ENCODE data around the gene ZNF787. TPM values are rescaled to one million over a fixed set of nuclear protein-coding genes. Genes with fewer than 3 reads are reported as not detected.
"Not testable (repeated sequence)": the region's sequence is repeated elsewhere in the genome, so short reads cannot be mapped to it uniquely, and the experiment has no call there.

ZNF787 gene
- polyA plus RNA-seq, 2 of the 4 experiments (the other 2 are of a cell fraction): 12.5 to 35.1 TPM

- Histone ChIP-seq H3K4me3 (no peak overlapping the region), H3K4me2 (no peak overlapping the region), H3K4me1 (no peaks in the 10 kb centered on the region), H3K9me3 (no peaks in the 10 kb centered on the region), H3K27ac (no peak overlapping the region)
- CTCF ChIA-PET: interaction anchor here (0.7 to 2.2 kb wide), 4 partner anchors 10 to 192 kb away, joined by 3 to 6 read pairs (median 5); no protein-coding TSS in a partner anchor
- DNase-seq (ENCODE audit: low read depth in 1 of 2, low spot score in 1 of 2) (no peak), FAIRE-seq (no peak), ATAC-seq (no peak)
- WGBS (ENCODE audit: missing lambda C conversion rate): 88% methylated on average over 2 of the region's 2 CpGs
- no peak for TF ChIP-seq MAFK (IDR thresholded peaks at IDR 0.05; ENCODE audit: partially characterized antibody)
- TF ChIP-seq RFX5 (IDR thresholded peaks at IDR 0.05): no peak
- TF ChIP-seq TP53 (CRISPR knock-in tag; IDR thresholded peaks at IDR 0.05): no peak
- no peak for TF ChIP-seq JUNB (IDR thresholded peaks at IDR 0.05)
- no peak for TF ChIP-seq SREBF2 (IDR thresholded peaks at IDR 0.05)
- TF ChIP-seq EHF (CRISPR knock-in tag; IDR thresholded peaks at IDR 0.05): no peak
- TF ChIP-seq GATA3 (IDR thresholded peaks at IDR 0.05; ENCODE audit: borderline replicate concordance): no peak
- TF ChIP-seq CBX2 (IDR thresholded peaks at IDR 0.05; ENCODE audit: borderline replicate concordance, low read depth): no peak
- no peak for TF ChIP-seq CHD2 (IDR thresholded peaks at IDR 0.05; ENCODE audit: low read length, partially characterized antibody)
- no peak for TF ChIP-seq HES2 (IDR thresholded peaks at IDR 0.05)
- TF ChIP-seq HOXB13 (CRISPR knock-in tag; IDR thresholded peaks at IDR 0.05; ENCODE audit: low read depth): no peak
- POLR2A ChIA-PET: interaction anchor here (0.7 kb wide), 1 partner anchor 79 kb away, joined by 3 read pairs; no protein-coding TSS in a partner anchor
Measured at GRCh38 chr19:56152644-56153043, 31.5 kb upstream of the ZNF787 start.

GRCh38 chr19:56150358-56150757, 29.3 kb upstream of the ZNF787 start:
- ChIA-PET CTCF (no interaction called here), POLR2A (no interaction called here)
- H3K4me1 ChIP-seq: no peaks in the 10 kb centered on the region
- H3K27ac ChIP-seq: no peak overlapping the region
- no peak for TF ChIP-seq RAD21 (conservative IDR thresholded peaks at IDR 0.05 in 1 of 2, IDR thresholded peaks at IDR 0.05 in 1 of 2)
- ATAC-seq (no peak), DNase-seq (ENCODE audit: low read depth in 1 of 2, low spot score in 1 of 2) (no peak), FAIRE-seq (no peak)
- no peak overlapping the region for H3K4me3 ChIP-seq
- no peaks in the 10 kb centered on the region for H3K9me3 ChIP-seq
- no peak overlapping the region for H3K4me2 ChIP-seq
- 96% methylated on average over 11 of the region's 11 CpGs for WGBS (ENCODE audit: missing lambda C conversion rate)

- Histone ChIP-seq H3K27ac (no peak overlapping the region), H3K4me2 (no peak overlapping the region), H3K4me3 (no peak overlapping the region), H3K4me1 (no peaks in the 10 kb centered on the region), H3K9me3 (no peaks in the 10 kb centered on the region)
- ATAC-seq (no peak), DNase-seq (ENCODE audit: low read depth in 1 of 2, low spot score in 1 of 2) (no peak), FAIRE-seq (no peak)
- CTCF ChIA-PET: no interaction called here
- TF ChIP-seq EHF (CRISPR knock-in tag; IDR thresholded peaks at IDR 0.05) (no peak), MAZ (IDR thresholded peaks at IDR 0.05; ENCODE audit: borderline replicate concordance, low read depth, low read length) (no peak)
- POLR2A ChIA-PET: no interaction called here
- 95% methylated on average over 5 of the region's 5 CpGs for WGBS (ENCODE audit: missing lambda C conversion rate)
Measured at GRCh38 chr19:56149656-56150038, 28.6 kb upstream of the ZNF787 start.

GRCh38 chr19:56148955-56149655, 28.0 kb upstream of the ZNF787 start:
- ATAC-seq; POLR2A ChIA-PET; H3K9me3 ChIP-seq; H3K4me1 ChIP-seq; FAIRE-seq; H3K4me3 ChIP-seq; H3K27ac ChIP-seq; H3K4me2 ChIP-seq; DNase-seq (ENCODE audit: low read depth in 1 of 2, low spot score in 1 of 2): not testable (repeated sequence)
- 86% methylated on average over 12 of the region's 12 CpGs for WGBS (ENCODE audit: missing lambda C conversion rate)
- peak; percentile 78 for TF ChIP-seq ESRRA (IDR thresholded peaks at IDR 0.05; ENCODE audit: borderline replicate concordance, low read length)
- CTCF ChIA-PET: interaction anchor here (1.1 kb wide), 1 partner anchor 23 kb away, joined by 3 read pairs; no protein-coding TSS in a partner anchor

GRCh38 chr19:56148096-56148495, 27.0 kb upstream of the ZNF787 start:
- Histone ChIP-seq H3K4me1 (no peaks in the 10 kb centered on the region), H3K9me3 (no peaks in the 10 kb centered on the region), H3K4me3 (no peak overlapping the region), H3K27ac (no peak overlapping the region), H3K4me2 (no peak overlapping the region)
- DNase-seq (ENCODE audit: low read depth in 1 of 2, low spot score in 1 of 2): no peak
- ChIA-PET POLR2A (no interaction called here), CTCF (interaction anchor here (1.1 kb wide), 1 partner anchor 24 kb away, joined by 3 read pairs; no protein-coding TSS in a partner anchor)
- peak in 1 of 2 experiments; percentile 26; a peak in 2 of 6 replicates for ATAC-seq
- no peak for FAIRE-seq
- TF ChIP-seq ZFP36 (IDR thresholded peaks at IDR 0.05; ENCODE audit: borderline replicate concordance, partially characterized antibody) (no peak), PBX3 (IDR thresholded peaks at IDR 0.05) (no peak), ZC3H11A (IDR thresholded peaks at IDR 0.05) (no peak), RARB (CRISPR knock-in tag; IDR thresholded peaks at IDR 0.05) (no peak), ELK1 (IDR thresholded peaks at IDR 0.05; ENCODE audit: low read depth, low read length) (no peak), MAFK (IDR thresholded peaks at IDR 0.05; ENCODE audit: partially characterized antibody) (no peak), CBX8 (IDR thresholded peaks at IDR 0.05) (no peak), POLR2A (IDR thresholded peaks at IDR 0.05; ENCODE audit: low read length) (no peak), CBX2 (IDR thresholded peaks at IDR 0.05; ENCODE audit: borderline replicate concordance, low read depth) (no peak), HOXB13 (CRISPR knock-in tag; IDR thresholded peaks at IDR 0.05; ENCODE audit: low read depth) (no peak), MAX (IDR thresholded peaks at IDR 0.05) (no peak), JUN (IDR thresholded peaks at IDR 0.05) (no peak), HES2 (IDR thresholded peaks at IDR 0.05) (no peak), NFE2L2 (conservative IDR thresholded peaks at IDR 0.05; ENCODE audit: low read length) (no peak), NR3C1 (IDR thresholded peaks at IDR 0.05) (no peak), EHMT2 (IDR thresholded peaks at IDR 0.05; ENCODE audit: low read depth) (no peak)
- 95% methylated on average over 15 of the region's 15 CpGs for WGBS (ENCODE audit: missing lambda C conversion rate)

Data from A549 (cell line).